Fibroblast of the aortic adventitia (primary cell): ENCODE measurements around the gene PPP5C. TPM values are rescaled to one million over a fixed set of nuclear protein-coding genes. Genes with fewer than 3 reads are reported as not detected.
"Not testable (repeated sequence)": the region's sequence is repeated elsewhere in the genome, so short reads cannot be mapped to it uniquely, and the experiment has no call there.

Experiments
- DNase-seq: peaks from one replicate; pipeline ENCODE4 v3.0.0-alpha.2; 2010; ENCODE audit warnings: low read depth
- H3K4me3 ChIP-seq: 2 replicates; pipeline ENCODE4 v1.5.1; 2011; ENCODE audit warnings: low read depth, mild to moderate bottlenecking, control low read depth, low read length, moderate library complexity
- CTCF ChIP-seq: IDR thresholded peaks from 2 replicates; pipeline ENCODE4 v1.5.1; 2011; ENCODE audit warnings: mild to moderate bottlenecking, low read length, control low read depth, inconsistent platforms; ENCODE audit not compliant: insufficient read depth
- total RNA-seq: library from RNA; depleted of rRNA; stranded (reverse); fragments of >200 nt; gene quantifications from 2 replicates; pipeline ENCODE4 v1.2.3, GENCODE V29; 2012; ENCODE audit warnings: low replicate concordance

Gene PPP5C
- total RNA-seq, 1 donor: 52.4 TPM

GRCh38 chr19:46426506-46427162 lies 79.7 kb downstream of the PPP5C start:
- peak overlapping the region; percentile 58 for H3K4me3 ChIP-seq

DNA sequence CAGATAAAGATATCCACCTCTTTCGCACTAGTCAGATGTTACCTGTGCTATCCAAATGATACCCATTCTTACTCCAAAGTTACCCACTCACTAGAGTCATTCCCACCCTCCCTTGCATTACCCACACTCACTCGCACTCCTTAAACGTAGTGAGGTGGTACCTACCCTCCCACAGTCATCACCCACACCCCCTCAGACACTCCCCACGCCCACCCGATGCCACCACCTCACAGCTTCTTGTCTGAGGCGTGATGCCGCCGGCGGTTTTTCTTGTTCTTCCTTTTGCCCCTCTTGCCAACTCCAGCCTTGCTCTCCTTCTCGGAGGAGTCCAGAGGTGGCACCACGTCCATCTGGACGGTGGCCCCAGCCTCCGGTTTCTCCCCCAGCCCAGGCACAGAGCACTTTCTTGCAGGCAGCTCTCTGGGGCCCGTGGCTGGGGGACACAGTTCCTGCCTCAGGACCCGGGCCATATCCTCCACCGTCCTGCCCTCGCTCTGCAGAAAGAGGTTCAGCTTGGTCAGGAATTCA lies 80.7 kb downstream of the PPP5C start:
- no peak for TF ChIP-seq CTCF
- no peak for DNase-seq
- H3K4me3 ChIP-seq: no peak overlapping the region

More at GRCh38 chr19:46426506-46427162, 79.7 kb downstream of the PPP5C start:
- no peak for TF ChIP-seq CTCF
- peak; percentile 75 for DNase-seq

- H3K4me3 ChIP-seq: peak within 1 kb of the TSS; percentile 44
- DNase-seq: no peak
- no peak for TF ChIP-seq CTCF
Measured at GRCh38 chr19:46428239-46429135, 81.6 kb downstream of the PPP5C start, which contains the start of gene PNMA8C. Gene PNMA8C (minus strand): TSS chr19:46428936. CDS start chr19:46428359, 577 bp downstream.

DNA sequence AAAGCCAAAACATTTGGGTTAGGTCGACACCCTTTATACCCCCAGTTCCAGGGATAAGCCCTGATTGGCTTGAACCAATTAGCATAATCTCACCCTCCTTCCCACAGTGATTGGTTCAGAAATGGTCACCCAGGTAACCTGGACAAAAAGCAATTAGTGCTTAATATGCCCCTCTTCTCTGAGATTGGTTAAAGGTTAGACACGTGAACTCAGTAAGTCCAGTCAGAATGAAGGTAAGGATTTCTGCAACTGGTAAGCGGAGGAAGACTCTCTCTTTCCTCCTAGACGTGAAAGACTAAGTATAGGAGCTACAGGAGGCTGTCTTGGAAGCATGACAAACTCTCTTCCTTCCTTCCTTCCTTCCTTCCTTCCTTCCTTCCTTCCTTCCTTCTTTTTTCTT lies 83.1 kb downstream of the PPP5C start:
- no peak overlapping the region for H3K4me3 ChIP-seq
- TF ChIP-seq CTCF: no peak
- no peak for DNase-seq

- no peak for DNase-seq
- no peak for TF ChIP-seq CTCF
Measured at GRCh38 chr19:46431824-46432223, 84.9 kb downstream of the PPP5C start.

GRCh38 chr19:46433470-46433869 lies 86.6 kb downstream of the PPP5C start:
- H3K4me3 ChIP-seq, DNase-seq: not testable (repeated sequence)

More at GRCh38 chr19:46431824-46432223, 84.9 kb downstream of the PPP5C start:
- no peak overlapping the region for H3K4me3 ChIP-seq

- DNase-seq: no peak
- TF ChIP-seq CTCF: no peak
- no peak overlapping the region for H3K4me3 ChIP-seq
Measured at GRCh38 chr19:46435009-46435408, 88.1 kb downstream of the PPP5C start.

GRCh38 chr19:46435689-46436088 lies 88.8 kb downstream of the PPP5C start:
- H3K4me3 ChIP-seq, DNase-seq: not testable (repeated sequence)
